PC-9 (cell line): ENCODE data around the gene C17orf107.
"Not testable (repeated sequence)": the region's sequence is repeated elsewhere in the genome, so short reads cannot be mapped to it uniquely, and the experiment has no call there.

ENCODE experiments used
- EZH2 ChIP-seq: fragments of 200-600 bp; sonication (generic); IDR thresholded peaks from 2 replicates; pipeline ENCODE4 v1.8.0; 2017; ENCODE audit warnings: antibody characterized with exemption, low read depth
- TF ChIP-seq, protein P1 (sequence below): fragments of 200-600 bp; sonication (generic); conservative IDR thresholded peaks from 2 replicates; pipeline ENCODE4 v1.6.1; 2017; ENCODE audit warnings: mixed run types, antibody characterized with exemption, mild to moderate bottlenecking, moderate library complexity

DNA sequence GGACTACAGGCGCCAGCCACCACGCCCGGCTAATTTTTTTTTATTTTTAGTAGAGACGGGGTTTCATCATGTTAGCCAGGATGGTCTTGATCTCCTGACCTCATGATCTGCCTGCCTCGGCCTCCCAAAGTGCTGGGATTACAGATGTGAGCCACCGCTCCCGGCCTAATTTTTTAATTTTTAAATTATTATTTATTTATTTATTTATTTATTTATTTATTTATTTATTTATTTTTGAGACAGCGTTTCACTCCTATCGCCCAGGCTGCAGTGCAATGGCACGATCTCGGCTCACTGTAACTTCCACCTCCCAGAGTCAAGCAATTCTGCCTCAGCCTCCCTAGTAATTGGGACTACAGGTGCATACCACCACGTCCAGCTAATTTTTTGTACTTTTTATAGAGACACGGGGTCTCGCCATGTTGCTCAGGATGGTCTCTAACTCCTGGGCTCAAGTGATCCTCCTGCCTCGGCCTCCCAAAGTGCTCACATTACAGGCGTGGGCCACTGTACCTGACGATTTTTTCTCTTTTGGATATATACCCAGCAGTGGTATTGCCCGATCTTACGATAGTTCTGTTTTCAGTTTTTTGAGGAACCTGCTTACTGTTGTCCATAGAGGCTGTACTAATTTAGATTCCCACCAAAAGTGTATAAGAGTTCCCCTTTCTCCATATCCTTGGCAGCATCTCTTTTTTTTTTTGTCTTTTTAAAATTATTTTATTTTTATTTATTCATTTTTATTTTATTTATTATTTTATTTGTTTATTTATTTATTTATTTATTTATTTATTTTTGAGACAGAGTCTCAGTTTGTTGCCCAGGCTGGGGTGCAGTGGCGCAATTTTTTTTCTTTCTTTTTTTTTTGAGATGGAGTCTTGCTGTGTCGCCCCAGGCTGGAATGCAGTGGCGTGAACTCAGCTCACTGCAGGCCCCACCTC lies 30.0 kb upstream of the C17orf107 start:
- TF ChIP-seq, protein P1, sequence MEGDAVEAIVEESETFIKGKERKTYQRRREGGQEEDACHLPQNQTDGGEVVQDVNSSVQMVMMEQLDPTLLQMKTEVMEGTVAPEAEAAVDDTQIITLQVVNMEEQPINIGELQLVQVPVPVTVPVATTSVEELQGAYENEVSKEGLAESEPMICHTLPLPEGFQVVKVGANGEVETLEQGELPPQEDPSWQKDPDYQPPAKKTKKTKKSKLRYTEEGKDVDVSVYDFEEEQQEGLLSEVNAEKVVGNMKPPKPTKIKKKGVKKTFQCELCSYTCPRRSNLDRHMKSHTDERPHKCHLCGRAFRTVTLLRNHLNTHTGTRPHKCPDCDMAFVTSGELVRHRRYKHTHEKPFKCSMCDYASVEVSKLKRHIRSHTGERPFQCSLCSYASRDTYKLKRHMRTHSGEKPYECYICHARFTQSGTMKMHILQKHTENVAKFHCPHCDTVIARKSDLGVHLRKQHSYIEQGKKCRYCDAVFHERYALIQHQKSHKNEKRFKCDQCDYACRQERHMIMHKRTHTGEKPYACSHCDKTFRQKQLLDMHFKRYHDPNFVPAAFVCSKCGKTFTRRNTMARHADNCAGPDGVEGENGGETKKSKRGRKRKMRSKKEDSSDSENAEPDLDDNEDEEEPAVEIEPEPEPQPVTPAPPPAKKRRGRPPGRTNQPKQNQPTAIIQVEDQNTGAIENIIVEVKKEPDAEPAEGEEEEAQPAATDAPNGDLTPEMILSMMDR: not testable (repeated sequence)
- not testable (repeated sequence) for TF ChIP-seq EZH2
